NCI-H82 (cell line): ENCODE measurements around the gene ARID3C.
A peak's percentile ranks its signal among the peaks of the same experiment; 100 is the strongest.

Experiments used
- DNase-seq: peaks from one replicate; lab custom pipeline; 2025; lab: John Stamatoyannopoulos, UW

Gene ARID3C

DNA sequence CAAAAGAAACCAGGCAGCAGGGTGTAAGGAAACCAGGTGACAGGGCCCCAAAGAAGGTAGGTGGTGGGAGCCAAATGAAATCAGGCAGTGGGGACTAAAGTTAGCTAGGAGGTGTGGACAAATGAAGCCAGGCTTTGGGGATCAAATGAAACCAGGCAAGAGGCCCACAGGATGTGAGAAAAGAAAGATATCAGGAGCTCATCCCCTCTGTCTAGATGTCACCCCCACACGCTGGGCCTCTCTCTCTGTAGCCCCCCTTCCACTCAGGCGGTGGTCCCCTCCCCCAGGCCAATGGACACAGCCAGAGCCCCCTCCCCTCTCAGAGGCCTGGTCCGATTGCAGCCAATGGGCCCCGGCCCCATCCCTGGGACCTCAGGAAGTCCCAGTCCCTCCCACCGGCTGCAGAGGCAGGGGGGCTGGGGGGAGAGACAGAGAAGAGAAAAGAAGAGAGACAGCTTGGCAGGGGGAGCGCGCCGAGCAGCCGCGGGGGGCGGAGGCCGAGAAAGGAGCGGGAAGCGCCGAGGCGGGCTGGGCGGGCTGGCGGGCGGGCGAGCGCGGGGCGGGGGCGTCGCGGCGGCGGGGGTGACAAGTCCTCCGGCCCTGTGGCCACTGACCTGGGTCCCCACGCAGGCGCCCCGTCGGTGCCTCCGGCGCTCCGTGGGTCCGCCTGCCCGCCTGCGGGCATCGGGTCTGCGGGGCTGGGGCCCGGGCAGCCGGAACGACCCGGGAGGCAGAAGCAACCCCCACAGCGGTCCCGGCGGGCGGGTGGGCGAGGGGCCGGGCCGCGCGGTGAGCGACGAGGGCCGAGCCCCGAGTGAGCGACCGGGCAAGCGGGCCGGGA lies 51.2 kb downstream of the ARID3C start:
- DNase-seq, result peak; percentile 88

- DNase-seq, result peak; percentile 33
Observed at GRCh38 chr9:34576597-34577399, 52.1 kb downstream of the ARID3C start.

DNA sequence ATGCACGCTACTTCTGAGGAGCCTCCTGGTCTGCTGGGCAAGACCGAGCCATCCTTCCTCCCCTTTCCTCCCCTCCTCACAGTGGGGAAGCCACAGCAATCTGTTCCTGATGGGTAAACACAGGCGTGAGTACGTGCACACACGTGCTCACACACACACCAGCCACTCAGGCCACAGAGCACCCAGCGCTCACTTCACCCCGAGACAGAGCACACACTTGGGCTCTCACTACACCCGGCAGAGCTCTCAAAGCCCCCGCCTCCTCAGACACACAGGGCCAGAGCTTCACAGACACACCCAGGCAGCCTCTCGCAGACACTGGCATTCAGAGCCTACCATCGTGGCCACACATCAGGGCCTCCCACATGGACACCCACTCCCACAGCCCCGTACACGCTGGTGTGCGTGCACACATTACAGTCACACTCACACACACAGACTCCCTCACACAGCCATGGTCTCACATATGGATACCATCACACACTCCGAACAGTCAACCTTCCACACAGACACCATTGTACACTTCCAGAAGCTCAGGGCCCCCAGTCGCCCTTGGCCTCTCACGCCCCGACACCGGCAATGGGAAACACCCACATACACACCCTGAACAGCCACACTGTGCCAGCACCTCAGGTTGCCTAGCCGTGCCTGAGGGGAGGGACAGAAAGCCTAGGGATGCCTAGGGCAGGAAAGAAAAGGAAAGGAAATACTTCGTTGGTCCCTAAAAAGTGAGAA lies 52.8 kb downstream of the ARID3C start:
- DNase-seq, result no peak

- DNase-seq, result no peak
Observed at GRCh38 chr9:34575241-34575640, 53.6 kb downstream of the ARID3C start.

DNA sequence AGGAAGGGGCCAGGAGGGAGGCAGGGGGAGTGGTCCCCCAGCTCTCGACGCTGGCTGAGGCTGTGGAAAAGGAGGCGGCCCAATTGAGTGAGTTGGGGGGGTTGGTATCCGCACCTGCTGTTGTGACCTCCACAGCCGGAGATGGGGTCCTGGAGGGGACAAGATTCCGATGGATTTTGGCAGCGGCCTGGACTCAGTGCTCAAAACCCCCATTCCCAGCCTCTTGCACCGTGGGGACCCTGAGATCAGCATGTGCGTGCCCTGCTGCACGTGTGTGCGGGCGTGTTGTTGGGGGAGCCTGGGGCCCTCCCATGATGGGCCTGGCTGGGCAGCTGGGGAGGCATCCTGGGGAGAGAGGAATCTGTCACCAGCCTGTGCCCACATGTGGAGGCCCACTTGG lies 54.3 kb downstream of the ARID3C start:
- no peak for DNase-seq

GRCh38 chr9:34573599-34574325 lies 55.1 kb downstream of the ARID3C start:
- DNase-seq, result no peak

- DNase-seq, result no peak
Observed at GRCh38 chr9:34572628-34573027, 56.2 kb downstream of the ARID3C start.

GRCh38 chr9:34572092-34572491 lies 56.8 kb downstream of the ARID3C start:
- DNase-seq, result no peak

- DNase-seq, result peak; percentile 36
Observed at GRCh38 chr9:34571481-34571810, 57.4 kb downstream of the ARID3C start.
